GM10266 (cell line): Measurements from ENCODE around the gene GON4L.
"Not testable (repeated sequence)": the region's sequence is repeated elsewhere in the genome, so short reads cannot be mapped to it uniquely, and the experiment has no call there.

Source experiments
- DNase-seq: peaks from one replicate; pipeline ENCODE4 v3.0.0; 2012; ENCODE audit errors: extremely low spot score
- CTCF ChIP-seq: IDR thresholded peaks from 2 replicates; pipeline ENCODE4 v1.5.1; 2012; ENCODE audit warnings: mild to moderate bottlenecking, low read depth; ENCODE audit not compliant: control insufficient read depth, insufficient read depth; ENCODE audit errors: missing control alignments

GON4L gene

GRCh38 chr1:155793213-155793612 lies 63.8 kb downstream of the GON4L start:
- DNase-seq, result no peak
- no peak for TF ChIP-seq CTCF

- DNase-seq, result no peak
- no peak for TF ChIP-seq CTCF
Measured at GRCh38 chr1:155777582-155777981, 79.4 kb downstream of the GON4L start.

- no peak for TF ChIP-seq CTCF
Measured at GRCh38 chr1:155776414-155776813, 80.6 kb downstream of the GON4L start.

GRCh38 chr1:155773221-155773620 lies 83.8 kb downstream of the GON4L start:
- TF ChIP-seq CTCF, result no peak
- DNase-seq, result no peak

More at GRCh38 chr1:155776414-155776813, 80.6 kb downstream of the GON4L start:
- DNase-seq, result no peak

GRCh38 chr1:155769257-155769656 lies 87.8 kb downstream of the GON4L start:
- TF ChIP-seq CTCF, result no peak

GRCh38 chr1:155767399-155767989 lies 89.5 kb downstream of the GON4L start:
- not testable (repeated sequence) for DNase-seq

More at GRCh38 chr1:155769257-155769656, 87.8 kb downstream of the GON4L start:
- no peak for DNase-seq

- DNase-seq, result not testable (repeated sequence)
Measured at GRCh38 chr1:155763989-155764388, 93.0 kb downstream of the GON4L start.

GRCh38 chr1:155763090-155763815 lies 93.8 kb downstream of the GON4L start:
- not testable (repeated sequence) for DNase-seq
